Thyroid gland (tissue), 4 donors: Measurements from ENCODE around the gene DEF6. TPM values are rescaled to one million over a fixed set of nuclear protein-coding genes. Genes with fewer than 3 reads are reported as not detected.
"Not testable (repeated sequence)": the region's sequence is repeated elsewhere in the genome, so short reads cannot be mapped to it uniquely, and the experiment has no call there.

Experiments used
- DNase-seq, 2 donors: peaks; one replicate each; pipeline ENCODE4 v3.0.0-alpha.2; 2019
- H3K27ac ChIP-seq, 3 donors: fragments of 200-600 bp; sonication (generic); 1 replicate in 2 of 3; 2 replicates in 1 of 3; pipeline ENCODE4 v1.5.1; 2016 to 2019; ENCODE audit warnings: mild to moderate bottlenecking in 1 of 3, moderate library complexity in 1 of 3
- H3K27me3 ChIP-seq: fragments of 200-600 bp; sonication (generic); one replicate; pipeline ENCODE4 v1.5.1; 2019
- H3K36me3 ChIP-seq, 2 donors: fragments of 200-600 bp; sonication (generic); one replicate each; pipeline ENCODE4 v1.5.1; 2016 to 2019
- H3K4me1 ChIP-seq, 2 donors: fragments of 200-600 bp; sonication (generic); one replicate each; pipeline ENCODE4 v1.5.1; 2017 to 2019
- H3K4me3 ChIP-seq, 3 donors: fragments of 200-600 bp; sonication (generic); replicated peaks in 1 of 3; 1 replicate in 2 of 3; 2 replicates in 1 of 3; pipeline ENCODE4 v1.5.1; 2016; ENCODE audit warnings: mild to moderate bottlenecking in 1 of 3
- H3K9me3 ChIP-seq: fragments of 200-600 bp; sonication (generic); one replicate; pipeline ENCODE4 v1.5.1; 2017
- CTCF ChIP-seq, 6 experiments: fragments of 200-600 bp in 3 of 6; fragments of 450-650 bp in 3 of 6; sonication (generic) in 3 of 6; IDR thresholded peaks; one replicate each; pipeline ENCODE4 v1.5.1; 2016 to 2019; ENCODE audit warnings: antibody characterized with exemption in 6 of 6, mild to moderate bottlenecking in 2 of 6, inconsistent platforms in 1 of 6, moderate library complexity in 1 of 6
- POLR2A ChIP-seq, 2 donors: fragments of 450-650 bp; IDR thresholded peaks; one replicate each; pipeline ENCODE4 v1.6.1; 2017; ENCODE audit warnings: antibody characterized with exemption in 2 of 2, mild to moderate bottlenecking in 2 of 2, moderate library complexity in 1 of 2
- whole genome bisulfite sequencing, 2 donors: methylation state at CpG; one replicate each; pipeline ENCODE4 v1.1.5; 2017; 5-methylcytosine and 5-hydroxymethylcytosine counted together
- intact Hi-C: fragments of 100-400 bp; cut with DNase I; formaldehyde crosslinking; loops from one replicate; pipeline ENCODE4 v1.15.1; 2023
- total RNA-seq, 4 donors: library from RNA; depleted of rRNA; stranded (reverse); fragments of >200 nt; gene quantifications; one replicate each; pipeline ENCODE4 v1.2.3, GENCODE V29; 2016

The DEF6 gene
- total RNA-seq, 4 donors from 2014 or later, result 5.2 to 9.3 (median 6.0) TPM

- H3K27ac ChIP-seq, result no peak overlapping the region
- intact Hi-C loops, result loop anchor here (5.0 kb wide), 1 partner anchor 148 kb away; no protein-coding TSS in a partner anchor
Observed at GRCh38 chr6:35299674-35300073, 2.1 kb downstream of the DEF6 start.

GRCh38 chr6:35300848-35301247, 3.2 kb downstream of the DEF6 start:
- Histone ChIP-seq H3K27me3 (no peaks in the 10 kb centered on the region), H3K27ac (no peak overlapping the region), H3K4me1 (peaks cover 4 to 16% of the 10 kb centered on the region in 2 donors), H3K9me3 (no peaks in the 10 kb centered on the region), H3K4me3 (no peak overlapping the region), H3K36me3 (no peaks in the 10 kb centered on the region)
- TF ChIP-seq POLR2A (IDR thresholded peaks at IDR 0.05) (no peak), CTCF (IDR thresholded peaks at IDR 0.05) (no peak)
- intact Hi-C loops, result no loop called here
- no peak for DNase-seq

More at GRCh38 chr6:35299674-35300073, 2.1 kb downstream of the DEF6 start:
- Histone ChIP-seq H3K4me3 (no peak overlapping the region), H3K4me1 (peaks cover 4 to 16% of the 10 kb centered on the region in 2 donors), H3K36me3 (peaks cover 9% of the 10 kb centered on the region in 2 donors), H3K9me3 (no peaks in the 10 kb centered on the region), H3K27me3 (no peaks in the 10 kb centered on the region)
- TF ChIP-seq CTCF (IDR thresholded peaks at IDR 0.05) (no peak), POLR2A (IDR thresholded peaks at IDR 0.05) (no peak)
- no peak for DNase-seq
- 72 to 87% methylated on average over 4 of the region's 4 CpGs for WGBS, 2 donors

GRCh38 chr6:35302604-35303241, 5.1 kb downstream of the DEF6 start:
- Histone ChIP-seq H3K27me3 (no peaks in the 10 kb centered on the region), H3K36me3 (no peaks in the 10 kb centered on the region), H3K4me3 (no peak overlapping the region), H3K27ac (no peak overlapping the region), H3K4me1 (peaks cover 3 to 8% of the 10 kb centered on the region in 2 donors), H3K9me3 (no peaks in the 10 kb centered on the region)
- 49 to 54% methylated on average over 6 of the region's 6 CpGs for WGBS, 2 donors
- TF ChIP-seq POLR2A (IDR thresholded peaks at IDR 0.05), result no peak
- no peak for TF ChIP-seq CTCF (IDR thresholded peaks at IDR 0.05)
- no peak for DNase-seq
- intact Hi-C loops, result no loop called here

GRCh38 chr6:35304299-35304698, 6.7 kb downstream of the DEF6 start:
- no peak overlapping the region for H3K27ac ChIP-seq
- H3K36me3 ChIP-seq, result no peaks in the 10 kb centered on the region
- TF ChIP-seq POLR2A (IDR thresholded peaks at IDR 0.05), result no peak
- TF ChIP-seq CTCF (IDR thresholded peaks at IDR 0.05), result no peak
- DNase-seq, result no peak
- no peaks in the 10 kb centered on the region for H3K9me3 ChIP-seq
- H3K4me3 ChIP-seq, result no peak overlapping the region
- intact Hi-C loops, result no loop called here
- H3K4me1 ChIP-seq, result no peaks in the 10 kb centered on the region
- 74 to 82% methylated on average over 1 of the region's 1 CpG for WGBS, 2 donors
- no peaks in the 10 kb centered on the region for H3K27me3 ChIP-seq

- DNase-seq, result no peak
Observed at GRCh38 chr6:35305117-35305516, 7.5 kb downstream of the DEF6 start.

GRCh38 chr6:35307138-35307537, 9.5 kb downstream of the DEF6 start:
- H3K9me3 ChIP-seq, H3K4me3 ChIP-seq, DNase-seq, H3K27me3 ChIP-seq, H3K4me1 ChIP-seq, H3K36me3 ChIP-seq, intact Hi-C loops, H3K27ac ChIP-seq: not testable (repeated sequence)
- 82 to 86% methylated on average over 15 of the region's 15 CpGs for WGBS, 2 donors

More at GRCh38 chr6:35305117-35305516, 7.5 kb downstream of the DEF6 start:
- no peaks in the 10 kb centered on the region for H3K9me3 ChIP-seq
- H3K4me3 ChIP-seq, result no peak overlapping the region
- H3K27me3 ChIP-seq, result no peaks in the 10 kb centered on the region
- H3K36me3 ChIP-seq, result no peaks in the 10 kb centered on the region
- H3K4me1 ChIP-seq, result no peaks in the 10 kb centered on the region
- intact Hi-C loops, result no loop called here
- TF ChIP-seq CTCF (IDR thresholded peaks at IDR 0.05) (no peak), POLR2A (IDR thresholded peaks at IDR 0.05) (no peak)
- H3K27ac ChIP-seq, result no peak overlapping the region
- WGBS, 2 donors, result 92% methylated on average over 8 of the region's 8 CpGs

GRCh38 chr6:35308543-35308942, 10.9 kb downstream of the DEF6 start:
- H3K36me3 ChIP-seq, H3K9me3 ChIP-seq, H3K27me3 ChIP-seq, H3K27ac ChIP-seq, H3K4me3 ChIP-seq, intact Hi-C loops, H3K4me1 ChIP-seq, DNase-seq: not testable (repeated sequence)
- WGBS, 2 donors, result 89 to 96% methylated on average over 2 of the region's 2 CpGs
